GM10847 (cell line): ENCODE data around the gene SNX24.

ENCODE experiments used
- POLR2A ChIP-seq: IDR thresholded peaks from 2 replicates; pipeline ENCODE4 v1.6.1; 2011; ENCODE audit not compliant: insufficient read length; ENCODE audit errors: extremely low read depth

Gene SNX24

GRCh38 chr5:122863240-122863639, 17.8 kb downstream of the SNX24 start:
- TF ChIP-seq POLR2A, result no peak

GRCh38 chr5:122863721-122864120, 18.3 kb downstream of the SNX24 start:
- TF ChIP-seq POLR2A, result no peak

DNA sequence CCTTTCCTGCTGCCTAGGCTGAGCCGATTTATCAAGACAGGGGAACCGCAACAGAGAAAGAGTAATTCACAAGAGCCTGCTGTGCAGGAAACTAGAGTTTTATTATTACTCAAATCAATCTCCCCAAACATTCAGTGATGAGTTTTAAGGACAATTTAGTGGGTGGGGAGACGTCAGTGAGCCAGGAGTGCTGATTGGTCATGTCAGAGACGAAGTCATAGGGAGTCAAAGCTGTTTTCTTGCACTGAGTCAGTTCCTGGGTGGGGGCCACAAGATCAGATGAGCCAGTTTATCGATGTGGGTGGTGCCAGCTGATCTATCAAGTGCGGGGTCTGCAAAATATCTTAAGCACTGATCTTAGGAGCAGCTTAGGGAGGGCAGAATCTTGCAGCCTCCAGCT, 19.0 kb downstream of the SNX24 start:
- no peak for TF ChIP-seq POLR2A

GRCh38 chr5:122864842-122865241, 19.4 kb downstream of the SNX24 start:
- no peak for TF ChIP-seq POLR2A

DNA sequence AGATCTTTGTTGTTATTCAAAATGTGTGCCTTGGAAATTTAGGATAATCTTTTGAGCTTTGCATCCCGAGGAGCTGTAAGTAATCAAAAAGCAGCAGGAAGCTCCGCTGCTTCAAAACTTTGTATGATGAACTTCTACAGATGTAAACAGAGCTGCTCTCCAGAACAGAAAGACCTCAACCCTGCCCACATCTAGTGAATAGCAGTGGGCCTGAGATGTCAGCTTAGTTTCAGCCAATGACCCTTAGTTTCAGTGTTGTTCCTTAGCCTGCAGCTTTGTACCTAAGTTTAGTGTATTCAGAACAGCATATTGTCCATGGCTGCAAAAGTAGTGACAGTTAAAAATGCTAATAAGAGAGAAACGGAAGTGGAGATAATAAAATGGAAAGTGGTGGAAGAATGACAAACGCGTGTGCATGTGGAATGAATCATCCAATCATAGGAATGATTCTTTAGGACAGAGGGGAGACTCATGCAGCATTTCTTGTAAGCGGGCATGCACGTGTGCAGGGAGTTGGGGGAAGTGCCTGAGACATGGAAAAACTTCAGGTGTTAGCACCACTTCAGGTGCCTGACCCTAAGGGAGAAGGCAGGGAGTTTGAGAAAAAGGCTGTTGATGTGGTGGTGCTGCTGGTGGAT, 24.9 kb downstream of the SNX24 start:
- TF ChIP-seq POLR2A, result no peak

- TF ChIP-seq POLR2A, result no peak
Measured at GRCh38 chr5:122871661-122872060, 26.2 kb downstream of the SNX24 start.

DNA sequence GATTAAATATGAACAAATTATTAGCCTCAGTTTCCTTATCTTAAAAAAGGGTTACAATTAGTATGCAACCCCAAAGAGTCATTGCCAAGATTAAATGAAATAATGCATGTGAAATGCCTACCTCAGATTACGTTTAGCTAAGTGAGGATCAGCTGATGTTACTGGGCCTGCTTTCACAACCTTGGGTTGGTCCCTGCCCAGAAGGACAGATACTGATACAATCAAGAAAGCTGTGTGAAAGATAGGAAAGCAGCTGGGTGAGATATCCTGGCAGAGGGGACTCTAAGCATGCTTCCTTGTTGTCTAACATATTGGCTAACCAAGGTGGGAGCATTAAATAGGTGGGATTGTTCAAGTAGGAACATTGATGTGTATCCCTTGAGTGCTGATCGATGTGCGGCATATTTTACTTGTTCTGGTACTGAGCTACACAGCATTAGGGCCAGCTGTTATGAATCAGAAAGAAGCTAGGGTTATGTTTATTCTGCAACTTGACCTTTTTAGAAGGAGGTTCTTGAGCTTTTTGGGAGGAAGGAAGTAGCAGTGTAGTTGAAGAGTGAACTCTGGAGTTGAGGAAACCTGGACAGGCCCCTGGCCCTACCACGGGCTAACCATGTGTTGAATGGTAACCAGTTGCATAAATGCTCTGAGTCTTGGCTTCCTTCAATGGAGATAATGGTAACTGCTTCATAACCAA, 28.9 kb downstream of the SNX24 start:
- TF ChIP-seq POLR2A, result no peak

DNA sequence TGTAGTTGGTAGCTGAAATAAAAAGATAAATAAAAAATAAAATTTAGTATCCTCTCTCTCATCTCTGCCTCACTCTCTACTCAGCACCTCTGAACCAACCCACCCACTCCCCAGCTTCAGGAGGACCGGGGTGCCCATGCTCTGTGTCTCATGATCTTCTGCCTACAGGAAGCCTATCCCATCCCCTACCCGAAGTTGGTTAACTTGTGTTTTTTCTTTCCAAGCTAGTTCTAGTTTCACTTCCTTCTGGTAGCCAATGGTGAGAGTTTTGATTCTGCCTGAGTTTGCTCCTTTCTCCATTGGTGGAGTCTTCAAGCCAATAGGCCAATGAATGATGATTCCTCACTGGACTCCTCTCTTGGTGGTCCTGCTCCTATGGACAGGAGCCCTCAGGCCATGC, 32.1 kb downstream of the SNX24 start:
- no peak for TF ChIP-seq POLR2A

GRCh38 chr5:122879076-122879475, 33.7 kb downstream of the SNX24 start:
- TF ChIP-seq POLR2A, result no peak

DNA sequence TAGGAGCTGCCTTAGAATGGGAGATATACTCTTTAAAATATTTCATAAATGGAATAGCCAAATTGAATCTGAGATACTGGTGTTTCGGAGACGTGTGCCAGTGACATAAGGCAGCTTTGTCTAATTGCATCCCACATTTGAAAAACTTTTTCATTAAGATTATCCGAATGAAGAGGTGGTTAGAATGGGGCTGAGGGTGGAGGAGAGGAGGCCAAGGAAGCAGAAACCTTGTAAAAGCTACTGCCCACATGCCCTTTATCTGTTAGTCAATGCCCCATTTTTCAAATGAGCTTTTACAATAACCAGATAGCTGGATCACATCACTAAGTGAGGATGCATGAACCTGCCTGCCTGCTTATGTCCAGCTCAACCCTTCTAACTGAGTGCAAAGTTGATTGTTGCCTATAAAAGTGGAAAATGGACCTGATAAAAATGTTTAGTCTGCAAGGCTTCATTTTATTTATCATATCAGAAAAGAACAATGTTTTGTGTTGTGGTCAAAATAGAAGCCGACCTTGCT, 34.8 kb downstream of the SNX24 start:
- no peak for TF ChIP-seq POLR2A

- no peak for TF ChIP-seq POLR2A
Measured at GRCh38 chr5:122880749-122881148, 35.3 kb downstream of the SNX24 start.

DNA sequence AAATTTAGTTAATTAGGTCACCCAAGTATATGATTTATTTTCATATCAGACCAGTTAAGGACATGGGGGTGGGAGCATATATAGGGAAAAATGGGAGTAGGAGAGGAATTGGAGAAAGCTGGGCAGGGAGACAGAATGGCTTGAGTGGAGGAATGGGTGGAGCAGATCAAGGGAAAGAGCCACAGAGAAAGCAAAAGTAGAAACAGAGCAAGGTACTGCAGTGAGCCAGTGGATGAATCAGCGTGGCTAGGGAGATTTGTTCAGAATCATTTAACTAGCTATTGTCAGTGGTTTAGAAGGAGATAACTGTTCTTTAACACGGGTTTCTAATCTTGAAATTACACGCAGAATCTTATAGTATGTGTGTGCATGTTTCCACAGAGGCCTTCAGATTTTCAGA, 37.4 kb downstream of the SNX24 start:
- TF ChIP-seq POLR2A, result no peak

DNA sequence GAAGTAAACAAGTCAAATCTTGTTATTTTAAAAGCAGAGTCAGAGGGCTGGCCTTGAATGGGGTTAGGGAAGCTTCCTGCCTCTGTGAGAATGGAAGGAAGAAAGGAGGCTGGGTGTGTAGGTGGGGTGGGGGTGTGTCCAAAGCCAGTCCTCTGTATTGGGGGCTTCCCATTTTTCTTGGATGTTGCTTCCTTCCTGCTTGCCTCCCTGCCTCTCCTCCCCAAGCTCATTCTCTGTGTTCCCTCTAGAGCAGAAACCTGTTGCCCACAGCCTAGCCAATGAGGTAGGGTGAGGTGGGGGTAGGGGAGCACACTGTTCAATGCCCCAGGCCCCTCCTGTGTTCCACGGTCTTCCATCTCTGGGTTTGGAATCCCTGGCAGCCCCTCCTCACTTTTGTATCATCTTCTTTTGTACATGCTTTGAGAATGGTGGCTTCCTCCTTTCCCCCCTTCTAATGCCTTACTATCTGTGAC, 39.7 kb downstream of the SNX24 start:
- TF ChIP-seq POLR2A, result no peak

GRCh38 chr5:122885891-122886290, 40.5 kb downstream of the SNX24 start:
- no peak for TF ChIP-seq POLR2A

GRCh38 chr5:122895141-122895540, 49.7 kb downstream of the SNX24 start:
- no peak for TF ChIP-seq POLR2A

DNA sequence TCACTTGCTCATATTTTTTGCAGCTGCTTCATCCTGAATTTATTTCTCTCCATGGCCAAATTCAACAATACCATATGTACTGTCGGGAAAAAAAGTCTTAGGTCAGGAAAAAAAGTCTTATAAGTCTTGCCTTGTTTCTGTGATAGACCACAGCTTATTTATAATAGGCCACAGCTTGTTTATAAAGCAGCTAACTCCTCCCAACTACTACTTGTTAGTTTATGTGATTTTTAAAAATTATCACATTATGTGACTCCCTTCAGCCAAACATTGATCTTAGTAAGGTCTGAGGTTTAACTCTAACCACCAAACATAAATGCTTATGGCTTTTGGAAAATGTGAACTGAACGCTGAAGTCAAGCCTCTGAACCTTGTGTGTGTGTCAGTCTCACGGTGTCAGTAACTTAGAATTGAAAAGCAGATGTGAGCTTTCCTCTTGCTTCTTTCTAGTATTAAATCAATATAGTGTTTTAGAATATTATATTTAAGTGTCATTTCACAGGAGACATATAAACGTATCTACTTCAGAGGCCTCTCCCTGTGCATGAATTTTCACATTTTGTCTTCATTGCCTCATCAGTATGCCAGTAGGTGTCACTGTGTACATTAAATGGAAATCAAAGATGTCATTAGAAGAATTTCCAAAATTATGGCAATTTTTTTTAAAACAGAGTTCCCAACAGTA, 51.3 kb downstream of the SNX24 start:
- no peak for TF ChIP-seq POLR2A
